ENCODE results near the gene SLC16A1. TPM values are rescaled to one million over a fixed set of nuclear protein-coding genes. Genes with fewer than 3 reads are reported as not detected.
"Not testable (repeated sequence)": the region's sequence is repeated elsewhere in the genome, so short reads cannot be mapped to it uniquely, and the experiment has no call there.

Gene SLC16A1
- total RNA-seq, 1 donor from 2014 or later: 149 TPM

DNA sequence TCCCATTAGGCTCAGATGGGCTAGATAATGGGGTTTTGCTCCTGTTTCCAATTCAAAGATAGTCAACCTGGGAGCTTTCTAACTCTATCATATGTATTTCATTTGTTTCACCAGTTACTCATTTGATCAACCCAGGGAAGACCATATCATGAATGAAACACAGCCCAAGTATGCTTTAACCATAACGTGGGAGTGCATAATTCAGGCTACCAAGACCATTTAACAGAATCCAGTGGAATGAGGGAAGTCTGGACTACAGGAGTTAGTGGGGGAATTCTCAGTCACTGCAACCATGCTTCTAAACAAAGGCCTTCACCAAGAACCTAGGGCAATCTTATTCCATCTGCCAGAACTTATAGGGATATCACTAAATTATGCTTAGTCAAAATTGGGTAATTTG lies 15.0 kb upstream of the SLC16A1 start:
- TF ChIP-seq EZH2phosphoT487 (IDR thresholded peaks at IDR 0.05) (no peak), EZH2 (IDR thresholded peaks at IDR 0.05) (no peak)
- TF ChIP-seq, protein P1, sequence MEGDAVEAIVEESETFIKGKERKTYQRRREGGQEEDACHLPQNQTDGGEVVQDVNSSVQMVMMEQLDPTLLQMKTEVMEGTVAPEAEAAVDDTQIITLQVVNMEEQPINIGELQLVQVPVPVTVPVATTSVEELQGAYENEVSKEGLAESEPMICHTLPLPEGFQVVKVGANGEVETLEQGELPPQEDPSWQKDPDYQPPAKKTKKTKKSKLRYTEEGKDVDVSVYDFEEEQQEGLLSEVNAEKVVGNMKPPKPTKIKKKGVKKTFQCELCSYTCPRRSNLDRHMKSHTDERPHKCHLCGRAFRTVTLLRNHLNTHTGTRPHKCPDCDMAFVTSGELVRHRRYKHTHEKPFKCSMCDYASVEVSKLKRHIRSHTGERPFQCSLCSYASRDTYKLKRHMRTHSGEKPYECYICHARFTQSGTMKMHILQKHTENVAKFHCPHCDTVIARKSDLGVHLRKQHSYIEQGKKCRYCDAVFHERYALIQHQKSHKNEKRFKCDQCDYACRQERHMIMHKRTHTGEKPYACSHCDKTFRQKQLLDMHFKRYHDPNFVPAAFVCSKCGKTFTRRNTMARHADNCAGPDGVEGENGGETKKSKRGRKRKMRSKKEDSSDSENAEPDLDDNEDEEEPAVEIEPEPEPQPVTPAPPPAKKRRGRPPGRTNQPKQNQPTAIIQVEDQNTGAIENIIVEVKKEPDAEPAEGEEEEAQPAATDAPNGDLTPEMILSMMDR (IDR thresholded peaks at IDR 0.05): no peak
- Mint-ChIP-seq H3K9me3 (no peaks in the 10 kb centered on the region), H3K4me3 (no peak overlapping the region), H3K36me3 (peaks cover 20% of the 10 kb centered on the region), H3K27me3 (ENCODE audit: insufficient read depth, low read depth) (no peaks in the 10 kb centered on the region), H3K4me1 (no peaks in the 10 kb centered on the region), H3K27ac (no peak overlapping the region)
- Histone ChIP-seq H3F3A (ENCODE audit: low read depth) (peaks cover 7% of the 10 kb centered on the region), H2AFZ (replicated peaks) (no peak overlapping the region), H3K27ac (no peak overlapping the region), H3K79me2 (ENCODE audit: low read depth) (no peaks in the 10 kb centered on the region), H3K9me3 (ENCODE audit: low read depth) (no peaks in the 10 kb centered on the region), H3K4me1 (no peaks in the 10 kb centered on the region), H3K27me3 (no peaks in the 10 kb centered on the region), H3K9ac (no peak overlapping the region), H3K4me3 (no peak overlapping the region), H4K20me1 (ENCODE audit: low read depth) (no peaks in the 10 kb centered on the region), H3K36me3 (no peaks in the 10 kb centered on the region), H3K4me2 (no peak overlapping the region)
- no peak for DNase-seq (ENCODE audit: low spot score)

DNA sequence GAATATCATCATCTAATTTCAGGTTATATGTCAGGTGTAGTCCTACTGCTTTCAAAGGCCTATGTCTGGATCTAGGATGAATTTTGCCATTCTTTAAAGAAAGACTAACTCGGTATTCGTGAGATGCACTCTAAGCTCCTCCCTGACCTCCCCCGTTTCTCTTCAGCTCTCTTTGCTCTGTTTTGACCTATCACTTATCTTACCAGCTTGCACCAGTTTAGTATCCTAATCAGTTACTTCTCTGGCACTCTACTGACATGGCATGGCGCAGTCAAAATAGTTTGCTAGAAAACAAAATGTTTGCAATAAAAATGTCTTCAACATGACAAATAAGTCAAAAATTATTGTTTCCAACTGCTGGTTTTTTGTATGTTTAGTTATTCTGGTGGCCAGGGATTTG lies 8.4 kb upstream of the SLC16A1 start:
- H3K9me3 Mint-ChIP-seq: no peaks in the 10 kb centered on the region
- no peak overlapping the region for H3K4me2 ChIP-seq
- no peak overlapping the region for H3K4me3 Mint-ChIP-seq
- H4K20me1 ChIP-seq (ENCODE audit: low read depth): no peaks in the 10 kb centered on the region
- peaks cover 3% of the 10 kb centered on the region for H3K4me1 Mint-ChIP-seq
- no peak overlapping the region for H3K9ac ChIP-seq
- no peak overlapping the region for H2AFZ ChIP-seq (replicated peaks)
- peaks cover 22% of the 10 kb centered on the region for H3K79me2 ChIP-seq (ENCODE audit: low read depth)
- H3K27me3 Mint-ChIP-seq (ENCODE audit: insufficient read depth, low read depth): no peaks in the 10 kb centered on the region
- no peak overlapping the region for H3K27ac ChIP-seq
- no peak for DNase-seq (ENCODE audit: low spot score)
- H3K4me3 ChIP-seq: no peak overlapping the region
- peaks cover 4% of the 10 kb centered on the region for H3K36me3 ChIP-seq
- no peak overlapping the region for H3K27ac Mint-ChIP-seq
- H3K9me3 ChIP-seq (ENCODE audit: low read depth): no peaks in the 10 kb centered on the region
- peaks cover 40% of the 10 kb centered on the region for H3K36me3 Mint-ChIP-seq
- TF ChIP-seq EZH2phosphoT487 (IDR thresholded peaks at IDR 0.05): no peak
- TF ChIP-seq, protein P1 (IDR thresholded peaks at IDR 0.05): no peak
- no peak for TF ChIP-seq EZH2 (IDR thresholded peaks at IDR 0.05)
- H3K4me1 ChIP-seq: peaks cover 4% of the 10 kb centered on the region
- H3K27me3 ChIP-seq: no peaks in the 10 kb centered on the region
- peaks cover 7% of the 10 kb centered on the region for H3F3A ChIP-seq (ENCODE audit: low read depth)

DNA sequence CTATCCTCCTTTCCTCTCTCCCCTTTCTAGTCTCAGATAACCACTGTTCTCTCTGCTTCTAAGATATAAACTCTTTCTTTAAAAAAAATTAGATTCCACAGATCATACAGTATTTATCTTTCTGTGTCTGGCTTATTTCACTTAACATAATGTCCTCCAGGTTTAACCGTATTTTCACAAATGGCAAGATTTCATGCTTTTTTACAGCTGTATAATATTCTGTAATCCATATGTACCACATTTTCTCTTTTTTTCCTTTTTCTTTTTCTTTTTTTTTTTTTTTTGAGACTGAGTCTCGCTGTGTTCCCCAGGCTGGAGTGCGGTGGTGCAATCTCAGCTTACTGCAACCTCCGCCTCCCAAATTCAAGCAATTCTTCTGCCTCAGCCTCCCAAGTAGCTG lies 5.1 kb upstream of the SLC16A1 start:
- Mint-ChIP-seq H3K27ac (peak overlapping the region; percentile 18), H3K36me3 (peaks cover 27% of the 10 kb centered on the region), H3K27me3 (ENCODE audit: insufficient read depth, low read depth) (peaks cover 2% of the 10 kb centered on the region), H3K9me3 (no peaks in the 10 kb centered on the region), H3K4me3 (no peak overlapping the region), H3K4me1 (peaks cover 21% of the 10 kb centered on the region)
- no peak overlapping the region for H3K27ac ChIP-seq
- H3K4me3 ChIP-seq: no peak overlapping the region
- peaks cover 46% of the 10 kb centered on the region for H3K79me2 ChIP-seq (ENCODE audit: low read depth)
- TF ChIP-seq EZH2phosphoT487 (IDR thresholded peaks at IDR 0.05) (no peak), EZH2 (IDR thresholded peaks at IDR 0.05) (no peak)
- H3K4me1 ChIP-seq: peaks cover 12% of the 10 kb centered on the region
- H3K4me2 ChIP-seq: no peak overlapping the region
- no peak overlapping the region for H3K9ac ChIP-seq
- peaks cover 3% of the 10 kb centered on the region for H4K20me1 ChIP-seq (ENCODE audit: low read depth)
- no peak for DNase-seq (ENCODE audit: low spot score)
- H2AFZ ChIP-seq (replicated peaks): no peak overlapping the region
- H3K9me3 ChIP-seq (ENCODE audit: low read depth): no peaks in the 10 kb centered on the region
- H3F3A ChIP-seq (ENCODE audit: low read depth): peaks cover 27% of the 10 kb centered on the region
- peaks cover 4% of the 10 kb centered on the region for H3K36me3 ChIP-seq
- no peaks in the 10 kb centered on the region for H3K27me3 ChIP-seq

DNA sequence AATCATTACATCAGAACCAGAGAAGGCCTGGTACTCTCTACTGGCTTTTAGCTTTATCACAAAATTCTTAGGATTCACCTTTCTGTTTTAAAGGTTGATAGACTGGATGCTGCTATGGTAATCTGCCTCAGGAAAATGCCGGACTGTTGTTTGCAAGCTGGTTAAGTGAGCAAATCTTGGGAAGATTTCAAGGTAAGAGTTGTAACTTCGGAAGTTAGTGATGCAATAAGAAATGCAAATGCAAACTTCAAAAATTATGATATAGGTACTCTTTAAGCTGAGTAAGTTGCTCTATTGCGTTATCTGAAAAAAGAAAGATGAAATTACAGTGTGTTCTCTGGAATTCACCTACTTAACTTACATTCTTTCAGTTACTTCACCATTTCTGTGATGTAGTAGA lies 4.4 kb upstream of the SLC16A1 start:
- Mint-ChIP-seq H3K36me3 (peaks cover 25% of the 10 kb centered on the region), H3K9me3 (no peaks in the 10 kb centered on the region), H3K27me3 (ENCODE audit: insufficient read depth, low read depth) (peaks cover 2% of the 10 kb centered on the region), H3K4me3 (no peak overlapping the region), H3K4me1 (peaks cover 21% of the 10 kb centered on the region), H3K27ac (no peak overlapping the region)
- H3K9ac ChIP-seq: no peak overlapping the region
- H3K27ac ChIP-seq: no peak overlapping the region
- H4K20me1 ChIP-seq (ENCODE audit: low read depth): peaks cover 3% of the 10 kb centered on the region
- H3K4me2 ChIP-seq: no peak overlapping the region
- H3K4me1 ChIP-seq: peaks cover 12% of the 10 kb centered on the region
- H3K79me2 ChIP-seq (ENCODE audit: low read depth): peaks cover 52% of the 10 kb centered on the region
- no peak for TF ChIP-seq EZH2phosphoT487 (IDR thresholded peaks at IDR 0.05)
- no peak for TF ChIP-seq EZH2 (IDR thresholded peaks at IDR 0.05)
- TF ChIP-seq, protein P1 (IDR thresholded peaks at IDR 0.05): no peak
- H3K4me3 ChIP-seq: no peak overlapping the region
- no peak overlapping the region for H2AFZ ChIP-seq (replicated peaks)
- no peak for DNase-seq (ENCODE audit: low spot score)
- H3K9me3 ChIP-seq (ENCODE audit: low read depth): no peaks in the 10 kb centered on the region
- H3F3A ChIP-seq (ENCODE audit: low read depth): peaks cover 33% of the 10 kb centered on the region
- H3K27me3 ChIP-seq: no peaks in the 10 kb centered on the region
- H3K36me3 ChIP-seq: peaks cover 4% of the 10 kb centered on the region

DNA sequence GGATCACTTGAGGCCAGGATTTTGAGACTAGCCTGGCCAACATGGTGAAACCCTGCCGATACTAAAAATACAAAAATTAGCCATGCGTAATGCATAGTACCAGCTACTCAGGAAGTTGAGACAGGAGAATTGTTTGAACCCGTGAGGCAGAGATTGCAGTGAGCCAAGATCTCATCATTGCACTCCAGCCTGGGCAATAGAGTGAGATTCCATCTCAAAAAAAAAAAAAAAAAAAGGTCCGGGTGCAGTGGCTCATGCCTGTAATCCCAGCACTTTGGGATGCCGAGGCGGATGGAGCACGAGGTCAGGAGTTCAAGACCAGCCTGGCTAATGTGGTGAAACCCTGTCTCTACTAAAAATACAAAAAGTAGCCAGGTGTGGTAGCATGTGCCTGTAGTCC lies 2.2 kb upstream of the SLC16A1 start:
- H3K4me1 Mint-ChIP-seq: peaks cover 34% of the 10 kb centered on the region
- H3K36me3 Mint-ChIP-seq: peaks cover 22% of the 10 kb centered on the region
- not testable (repeated sequence) for H2AFZ ChIP-seq (replicated peaks); DNase-seq (ENCODE audit: low spot score); H3K9ac ChIP-seq; H3K27me3 Mint-ChIP-seq (ENCODE audit: insufficient read depth, low read depth); H3K27ac Mint-ChIP-seq; H3K36me3 ChIP-seq; H3K9me3 Mint-ChIP-seq; H3K9me3 ChIP-seq (ENCODE audit: low read depth); H3K27me3 ChIP-seq; H3K27ac ChIP-seq
- Histone ChIP-seq H3K79me2 (ENCODE audit: low read depth) (peaks cover 74% of the 10 kb centered on the region), H3K4me1 (peaks cover 26% of the 10 kb centered on the region), H3K4me3 (peak overlapping the region; percentile 69), H4K20me1 (ENCODE audit: low read depth) (peaks cover 21% of the 10 kb centered on the region), H3K4me2 (peak overlapping the region; percentile 91), H3F3A (ENCODE audit: low read depth) (peaks cover 47% of the 10 kb centered on the region)
- peak overlapping the region; percentile 49 for H3K4me3 Mint-ChIP-seq
